H1 (cell line): ENCODE data around the gene MAML3.

Experiments used
- CHD1 ChIP-seq: IDR thresholded peaks from 2 replicates; pipeline ENCODE4 v1.6.1; 2012; ENCODE audit warnings: low read depth, low read length, improper control_type of control experiment
- CTCF ChIP-seq, 3 experiments: IDR thresholded peaks; 1 replicate in 2 of 3; 2 replicates in 1 of 3; pipeline versions ENCODE4 v1.5.1 to v1.6.1; 2011; ENCODE audit warnings: low read length in 3 of 3, mild to moderate bottlenecking in 3 of 3, inconsistent platforms in 2 of 3, low read depth in 1 of 3, moderate library complexity in 1 of 3; ENCODE audit not compliant: insufficient read depth in 1 of 3; ENCODE audit errors: control extremely low read depth in 1 of 3
- E2F6 ChIP-seq: IDR thresholded peaks from 2 replicates; pipeline ENCODE4 v1.6.1; 2012; ENCODE audit warnings: inconsistent platforms
- EP300 ChIP-seq, 2 experiments: IDR thresholded peaks; 1 replicate in 1 of 2; 2 replicates in 1 of 2; pipeline ENCODE4 v1.6.1; 2011 to 2012; ENCODE audit warnings: low read depth in 2 of 2, low read length in 2 of 2, mild to moderate bottlenecking in 2 of 2, borderline replicate concordance in 1 of 2, inconsistent platforms in 1 of 2, moderate library complexity in 1 of 2
- JUN ChIP-seq: IDR thresholded peaks from 2 replicates; pipeline ENCODE4 v1.6.1; 2011; ENCODE audit warnings: low read depth, mild to moderate bottlenecking, improper control_type of control experiment, low read length
- POLR2A ChIP-seq, 2 experiments: IDR thresholded peaks; 1 replicate in 1 of 2; 2 replicates in 1 of 2; pipeline ENCODE4 v1.6.1; 2011; ENCODE audit warnings: low read depth in 2 of 2, low read length in 2 of 2, mild to moderate bottlenecking in 2 of 2; ENCODE audit errors: control extremely low read depth in 1 of 2
- TAF1 ChIP-seq: IDR thresholded peaks from 2 replicates; pipeline ENCODE4 v1.6.1; 2011; ENCODE audit warnings: mild to moderate bottlenecking, low read depth, low read length
- TBP ChIP-seq: IDR thresholded peaks from 2 replicates; pipeline ENCODE4 v1.6.1; 2011; ENCODE audit warnings: low read depth, low read length, improper control_type of control experiment

DNA sequence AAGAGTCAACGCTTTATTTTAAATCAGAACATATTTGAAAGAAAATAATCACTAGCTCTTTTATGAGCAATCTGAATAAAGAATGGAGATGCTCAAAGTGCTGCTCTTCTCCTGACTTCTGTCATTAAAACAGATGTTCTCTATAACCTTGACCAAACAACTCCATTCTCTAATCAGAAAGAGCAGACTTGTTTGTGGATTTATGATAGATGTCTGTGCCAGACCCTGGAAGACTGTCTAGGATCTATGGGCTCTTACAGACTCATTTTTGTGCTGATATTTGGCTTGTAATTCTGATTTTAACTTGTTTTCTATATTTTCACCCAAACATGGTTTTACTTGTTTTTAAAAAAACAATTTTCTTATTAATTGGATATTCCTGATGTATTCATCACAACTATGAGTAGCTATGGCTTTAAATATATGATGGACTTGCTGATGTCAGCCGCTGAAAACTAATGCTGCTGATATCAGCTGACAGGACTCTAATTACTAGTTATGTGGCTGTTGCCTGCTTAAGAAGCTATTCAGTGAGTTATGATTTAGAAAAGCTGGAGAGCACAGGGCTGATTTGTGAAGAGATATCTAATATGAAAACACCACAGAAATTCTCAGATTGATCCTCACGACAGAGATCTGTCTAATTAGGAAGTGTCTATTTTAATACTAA, 31.6 kb upstream of the MAML3 start:
- TF ChIP-seq CTCF (IDR thresholded peaks at IDR 0.05; ENCODE audit: control extremely low read depth in 1 of 3, insufficient read depth in 1 of 3, low read depth in 1 of 3, low read length in 3 of 3) (no peak), TBP (no peak), JUN (no peak), EP300 (IDR thresholded peaks at IDR 0.05; ENCODE audit: borderline replicate concordance in 1 of 2, low read depth in 2 of 2, low read length in 2 of 2) (no peak), CHD1 (no peak), TAF1 (no peak), POLR2A (IDR thresholded peaks at IDR 0.05; ENCODE audit: control extremely low read depth in 1 of 2, low read depth in 2 of 2, low read length in 2 of 2) (no peak), E2F6 (no peak)
